Neural progenitor cell (in vitro differentiated cells): Measurements from ENCODE around the gene SLC38A10. TPM values are rescaled to one million over a fixed set of nuclear protein-coding genes. Genes with fewer than 3 reads are reported as not detected.
A peak's percentile ranks its signal among the peaks of the same experiment; 100 is the strongest.

Source experiments
- DNase-seq: peaks from one replicate; pipeline ENCODE4 v3.0.0-alpha.2; 2016; ENCODE audit warnings: low spot score
- H2AFZ ChIP-seq: fragments of 200-600 bp; sonication (generic); replicated peaks from 2 replicates; pipeline ENCODE4 v1.6.1; 2016; ENCODE audit warnings: antibody characterized with exemption
- H3F3A ChIP-seq: fragments of 200-600 bp; sonication (generic); 2 replicates; pipeline ENCODE4 v1.6.1; 2016; ENCODE audit warnings: antibody characterized with exemption, low read depth
- H3K27ac ChIP-seq: fragments of 200-600 bp; sonication (generic); 2 replicates; pipeline ENCODE4 v1.5.1; 2016; ENCODE audit warnings: mild to moderate bottlenecking
- H3K27me3 ChIP-seq: fragments of 200-600 bp; sonication (generic); 2 replicates; pipeline ENCODE4 v1.6.1; 2016; ENCODE audit warnings: mild to moderate bottlenecking, moderate library complexity
- H3K36me3 ChIP-seq: fragments of 200-600 bp; sonication (generic); 2 replicates; pipeline ENCODE4 v1.5.1; 2016
- H3K4me1 ChIP-seq: fragments of 200-600 bp; sonication (generic); 2 replicates; pipeline ENCODE4 v1.6.1; 2016; ENCODE audit warnings: mixed run types
- H3K4me2 ChIP-seq: fragments of 200-600 bp; sonication (generic); 2 replicates; pipeline ENCODE4 v1.6.1; 2016
- H3K4me3 ChIP-seq: fragments of 200-600 bp; sonication (generic); 2 replicates; pipeline ENCODE4 v1.5.1; 2016
- H3K79me2 ChIP-seq: fragments of 200-600 bp; sonication (generic); 2 replicates; pipeline ENCODE4 v1.6.1; 2016; ENCODE audit warnings: low read depth
- H3K9ac ChIP-seq: fragments of 200-600 bp; sonication (generic); 2 replicates; pipeline ENCODE4 v1.6.1; 2016
- H3K9me3 ChIP-seq: fragments of 200-600 bp; sonication (generic); 2 replicates; pipeline ENCODE4 v1.5.1; 2016; ENCODE audit warnings: low read depth
- H4K20me1 ChIP-seq: fragments of 200-600 bp; sonication (generic); 2 replicates; pipeline ENCODE4 v1.6.1; 2016; ENCODE audit warnings: low read depth
- H3K27ac Mint-ChIP-seq: 3 replicates; pipeline ENCODE4 v1.8.0; 2021; ENCODE audit warnings: mixed read lengths
- H3K27me3 Mint-ChIP-seq: 2 replicates; pipeline ENCODE4 v1.8.0; 2022; ENCODE audit warnings: low read depth, mild to moderate bottlenecking, inconsistent platforms, moderate library complexity, mixed read lengths; ENCODE audit not compliant: insufficient read depth
- H3K36me3 Mint-ChIP-seq: 3 replicates; pipeline ENCODE4 v1.8.0; 2021; ENCODE audit warnings: mixed read lengths
- H3K4me1 Mint-ChIP-seq: 3 replicates; pipeline ENCODE4 v1.8.0; 2021; ENCODE audit warnings: mixed read lengths
- H3K4me3 Mint-ChIP-seq: 3 replicates; pipeline ENCODE4 v1.8.0; 2021; ENCODE audit warnings: mild to moderate bottlenecking, moderate library complexity, mixed read lengths
- H3K9me3 Mint-ChIP-seq: 3 replicates; pipeline ENCODE4 v1.8.0; 2020; ENCODE audit warnings: mixed read lengths
- CTCF ChIP-seq: fragments of 200-600 bp; sonication (generic); IDR thresholded peaks from 2 replicates; pipeline ENCODE4 v1.5.1; 2017; ENCODE audit warnings: antibody characterized with exemption, mild to moderate bottlenecking
- EZH2 ChIP-seq: fragments of 200-600 bp; sonication (generic); IDR thresholded peaks from 2 replicates; pipeline ENCODE4 v1.6.1; 2017; ENCODE audit warnings: antibody characterized with exemption, mild to moderate bottlenecking, moderate library complexity
- EZH2phosphoT487 ChIP-seq: fragments of 200-600 bp; sonication (generic); IDR thresholded peaks from 2 replicates; pipeline ENCODE4 v1.6.1; 2017; ENCODE audit warnings: antibody characterized with exemption
- total RNA-seq: library from RNA; depleted of rRNA; stranded (reverse); fragments of >200 nt; gene quantifications from 2 replicates; pipeline ENCODE4 v1.2.3, GENCODE V29; 2015; ENCODE audit warnings: low replicate concordance

Gene SLC38A10
- total RNA-seq, 1 donor from 2014 or later: 8.3 TPM

- H3K4me1 Mint-ChIP-seq: peaks cover 16% of the 10 kb centered on the region
- peak; percentile 52 for DNase-seq
- Histone ChIP-seq H3K4me3 (peak overlapping the region; percentile 88), H3K4me2 (peak overlapping the region; percentile 90), H4K20me1 (peaks cover 30% of the 10 kb centered on the region), H3K9me3 (no peaks in the 10 kb centered on the region), H3K9ac (peak overlapping the region; percentile 72), H3K27ac (no peak overlapping the region), H2AFZ (no peak overlapping the region), H3K4me1 (peaks cover 17% of the 10 kb centered on the region), H3F3A (peaks cover 14% of the 10 kb centered on the region), H3K36me3 (no peaks in the 10 kb centered on the region), H3K79me2 (peaks cover 27% of the 10 kb centered on the region), H3K27me3 (peaks cover 12% of the 10 kb centered on the region)
- H3K9me3 Mint-ChIP-seq: peaks cover 11% of the 10 kb centered on the region
- peaks cover 8% of the 10 kb centered on the region for H3K27me3 Mint-ChIP-seq
- TF ChIP-seq EZH2phosphoT487 (no peak), EZH2 (no peak), CTCF (no peak)
- H3K27ac Mint-ChIP-seq: no peak overlapping the region
- peak overlapping the region; percentile 87 for H3K4me3 Mint-ChIP-seq
- H3K36me3 Mint-ChIP-seq: peaks cover 6% of the 10 kb centered on the region
Measured at GRCh38 chr17:81221842-81222619, 73.1 kb downstream of the SLC38A10 start.

- TF ChIP-seq EZH2 (no peak), CTCF (no peak), EZH2phosphoT487 (no peak)
- Histone ChIP-seq H3K4me1 (peaks cover 17% of the 10 kb centered on the region), H3K4me3 (peak overlapping the region; percentile 88), H3K27me3 (peaks cover 12% of the 10 kb centered on the region), H3K79me2 (peaks cover 27% of the 10 kb centered on the region), H3K9me3 (no peaks in the 10 kb centered on the region), H3F3A (peaks cover 14% of the 10 kb centered on the region), H3K27ac (no peak overlapping the region), H4K20me1 (peaks cover 32% of the 10 kb centered on the region), H2AFZ (no peak overlapping the region), H3K9ac (no peak overlapping the region), H3K4me2 (peak overlapping the region; percentile 90), H3K36me3 (no peaks in the 10 kb centered on the region)
- Mint-ChIP-seq H3K9me3 (peaks cover 11% of the 10 kb centered on the region), H3K36me3 (peaks cover 11% of the 10 kb centered on the region), H3K27ac (peak overlapping the region; percentile 17), H3K4me3 (peak overlapping the region; percentile 87), H3K4me1 (peaks cover 16% of the 10 kb centered on the region), H3K27me3 (peaks cover 8% of the 10 kb centered on the region)
- DNase-seq: peak; percentile 83
Measured at GRCh38 chr17:81221371-81221841, 73.7 kb downstream of the SLC38A10 start.

GRCh38 chr17:81219476-81220180, 75.5 kb downstream of the SLC38A10 start:
- Mint-ChIP-seq H3K9me3 (no peaks in the 10 kb centered on the region), H3K4me1 (peaks cover 16% of the 10 kb centered on the region), H3K4me3 (no peak overlapping the region), H3K27me3 (peaks cover 5% of the 10 kb centered on the region), H3K27ac (no peak overlapping the region), H3K36me3 (peaks cover 11% of the 10 kb centered on the region)
- Histone ChIP-seq H3K9me3 (no peaks in the 10 kb centered on the region), H3K9ac (no peak overlapping the region), H2AFZ (no peak overlapping the region), H3K4me3 (no peak overlapping the region), H3K27ac (no peak overlapping the region), H4K20me1 (peaks cover 35% of the 10 kb centered on the region), H3K36me3 (no peaks in the 10 kb centered on the region), H3K79me2 (peaks cover 27% of the 10 kb centered on the region), H3K27me3 (peaks cover 12% of the 10 kb centered on the region), H3K4me1 (peaks cover 17% of the 10 kb centered on the region), H3F3A (peaks cover 14% of the 10 kb centered on the region), H3K4me2 (no peak overlapping the region)
- TF ChIP-seq EZH2: no peak
- no peak for TF ChIP-seq CTCF
- no peak for TF ChIP-seq EZH2phosphoT487
- no peak for DNase-seq
